Measurements from ENCODE around the gene GNG11. TPM values are rescaled to one million over a fixed set of nuclear protein-coding genes. Genes with fewer than 3 reads are reported as not detected.
A peak's percentile ranks its signal among the peaks of the same experiment; 100 is the strongest.

The GNG11 gene
- total RNA-seq, 1 donor from 2014 or later = 133 TPM

GRCh38 chr7:93920496-93921182 is 896 bp upstream of the GNG11 start:
- TF ChIP-seq CTCF (IDR thresholded peaks at IDR 0.05; ENCODE audit: unreplicated experiment) = no peak
- H3K27me3 Mint-ChIP-seq (ENCODE audit: unreplicated experiment) = peaks cover 7% of the 10 kb centered on the region
- peaks cover 22% of the 10 kb centered on the region for H3K36me3 Mint-ChIP-seq (ENCODE audit: low read depth, unreplicated experiment)
- H3K27ac Mint-ChIP-seq (ENCODE audit: unreplicated experiment) = peak overlapping the region; percentile 99
- peaks cover 23% of the 10 kb centered on the region for H3K4me1 Mint-ChIP-seq (ENCODE audit: unreplicated experiment)
- H3K9me3 Mint-ChIP-seq (ENCODE audit: unreplicated experiment) = no peaks in the 10 kb centered on the region
- peak overlapping the region; percentile 96 for H3K4me3 Mint-ChIP-seq (ENCODE audit: unreplicated experiment)
- no peak for DNase-seq (ENCODE audit: low spot score)

GRCh38 chr7:93921186-93921585 is 349 bp upstream of the GNG11 start:
- Mint-ChIP-seq H3K4me1 (ENCODE audit: unreplicated experiment) (peaks cover 23% of the 10 kb centered on the region), H3K27ac (ENCODE audit: unreplicated experiment) (peak overlapping the region; percentile 99), H3K36me3 (ENCODE audit: low read depth, unreplicated experiment) (peaks cover 23% of the 10 kb centered on the region), H3K9me3 (ENCODE audit: unreplicated experiment) (no peaks in the 10 kb centered on the region), H3K4me3 (ENCODE audit: unreplicated experiment) (peak overlapping the region; percentile 96), H3K27me3 (ENCODE audit: unreplicated experiment) (peaks cover 7% of the 10 kb centered on the region)
- DNase-seq (ENCODE audit: low spot score) = no peak
- no peak for TF ChIP-seq CTCF (IDR thresholded peaks at IDR 0.05; ENCODE audit: unreplicated experiment)

- Mint-ChIP-seq H3K27me3 (ENCODE audit: unreplicated experiment) (peaks cover 7% of the 10 kb centered on the region), H3K36me3 (ENCODE audit: low read depth, unreplicated experiment) (peaks cover 43% of the 10 kb centered on the region), H3K9me3 (ENCODE audit: unreplicated experiment) (no peaks in the 10 kb centered on the region), H3K4me1 (ENCODE audit: unreplicated experiment) (peaks cover 36% of the 10 kb centered on the region), H3K27ac (ENCODE audit: unreplicated experiment) (peak overlapping the region; percentile 99), H3K4me3 (ENCODE audit: unreplicated experiment) (peak overlapping the region; percentile 96)
- no peak for TF ChIP-seq CTCF (IDR thresholded peaks at IDR 0.05; ENCODE audit: unreplicated experiment)
- DNase-seq (ENCODE audit: low spot score) = no peak
These were observed 1.8 kb downstream of the GNG11 start for GRCh38 chr7:93923296-93923695.

- Mint-ChIP-seq H3K27me3 (ENCODE audit: unreplicated experiment) (peaks cover 7% of the 10 kb centered on the region), H3K4me1 (ENCODE audit: unreplicated experiment) (peaks cover 36% of the 10 kb centered on the region), H3K27ac (ENCODE audit: unreplicated experiment) (peak overlapping the region; percentile 99), H3K36me3 (ENCODE audit: low read depth, unreplicated experiment) (peaks cover 43% of the 10 kb centered on the region), H3K4me3 (ENCODE audit: unreplicated experiment) (peak overlapping the region; percentile 96), H3K9me3 (ENCODE audit: unreplicated experiment) (no peaks in the 10 kb centered on the region)
- TF ChIP-seq CTCF (IDR thresholded peaks at IDR 0.05; ENCODE audit: unreplicated experiment) = no peak
- no peak for DNase-seq (ENCODE audit: low spot score)
These were observed 2.4 kb downstream of the GNG11 start for GRCh38 chr7:93923942-93924341.

- H3K4me3 Mint-ChIP-seq (ENCODE audit: unreplicated experiment) = peak overlapping the region; percentile 57
- H3K36me3 Mint-ChIP-seq (ENCODE audit: low read depth, unreplicated experiment) = peaks cover 43% of the 10 kb centered on the region
- DNase-seq (ENCODE audit: low spot score) = no peak
- no peak overlapping the region for H3K27ac Mint-ChIP-seq (ENCODE audit: unreplicated experiment)
- TF ChIP-seq CTCF (IDR thresholded peaks at IDR 0.05; ENCODE audit: unreplicated experiment) = no peak
- H3K4me1 Mint-ChIP-seq (ENCODE audit: unreplicated experiment) = peaks cover 32% of the 10 kb centered on the region
- peaks cover 6% of the 10 kb centered on the region for H3K27me3 Mint-ChIP-seq (ENCODE audit: unreplicated experiment)
- H3K9me3 Mint-ChIP-seq (ENCODE audit: unreplicated experiment) = no peaks in the 10 kb centered on the region
These were observed 5.3 kb downstream of the GNG11 start for GRCh38 chr7:93926800-93927199.
